OCI-LY7 (cell line): ENCODE results near the gene BICD1.

Experiments used
- CTCF ChIP-seq: fragments of 200-600 bp; sonication (generic); conservative IDR thresholded peaks from 2 replicates; pipeline ENCODE4 v1.5.1; 2014; ENCODE audit warnings: mild to moderate bottlenecking, antibody characterized with exemption, low read length, moderate library complexity, mixed read lengths
- EZH2phosphoT487 ChIP-seq: fragments of 200-600 bp; sonication (generic); IDR thresholded peaks from 2 replicates; pipeline ENCODE4 v1.6.1; 2018; ENCODE audit warnings: low read depth, borderline replicate concordance, mild to moderate bottlenecking, mixed run types, antibody characterized with exemption, low read length, moderate library complexity, mixed read lengths

DNA sequence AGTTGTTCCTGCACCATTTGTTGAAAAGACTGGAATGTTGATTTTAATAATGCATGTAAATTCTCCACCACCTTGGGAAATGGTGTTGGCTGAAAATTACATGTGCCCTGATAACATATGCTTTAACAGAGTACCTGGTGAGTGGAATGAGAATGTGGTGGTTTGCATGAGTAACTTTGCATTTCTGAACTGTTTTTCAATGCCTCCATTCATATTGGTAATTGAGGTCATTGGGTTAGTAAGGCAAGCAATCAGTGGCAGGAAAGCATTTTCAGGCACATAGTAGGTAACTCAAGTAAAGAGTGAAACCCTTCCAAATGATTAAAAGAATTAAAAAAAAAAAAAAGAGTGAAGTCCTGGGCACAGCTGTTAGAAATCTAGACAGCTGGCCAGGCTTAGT is 32.2 kb upstream of the BICD1 start:
- TF ChIP-seq CTCF (no peak), EZH2phosphoT487 (no peak)
